ENCODE measurements around the gene ECEL1.
"Not testable (repeated sequence)": the region's sequence is repeated elsewhere in the genome, so short reads cannot be mapped to it uniquely, and the experiment has no call there.

DNA sequence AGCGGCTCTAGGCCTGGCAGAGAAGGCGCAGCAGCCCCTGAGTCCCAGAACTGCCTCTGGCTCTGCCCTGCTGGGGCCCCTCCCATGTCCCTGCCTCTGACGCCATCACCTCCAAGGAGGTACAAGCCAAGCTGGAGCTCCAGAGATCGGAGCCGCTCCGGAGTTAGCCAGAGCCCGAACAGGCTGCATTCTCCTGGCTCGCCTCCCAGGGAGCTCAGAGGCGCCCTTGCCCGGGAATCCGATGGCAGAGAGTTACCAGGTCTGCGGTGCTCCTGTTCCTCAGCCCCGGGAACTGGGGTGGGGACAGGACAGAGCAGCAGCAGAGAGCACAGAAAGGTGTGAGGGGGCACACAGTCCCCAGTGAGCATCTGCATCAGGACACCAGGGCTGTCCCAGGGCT is 44.6 kb downstream of the ECEL1 start:
- TF ChIP-seq, protein P1, sequence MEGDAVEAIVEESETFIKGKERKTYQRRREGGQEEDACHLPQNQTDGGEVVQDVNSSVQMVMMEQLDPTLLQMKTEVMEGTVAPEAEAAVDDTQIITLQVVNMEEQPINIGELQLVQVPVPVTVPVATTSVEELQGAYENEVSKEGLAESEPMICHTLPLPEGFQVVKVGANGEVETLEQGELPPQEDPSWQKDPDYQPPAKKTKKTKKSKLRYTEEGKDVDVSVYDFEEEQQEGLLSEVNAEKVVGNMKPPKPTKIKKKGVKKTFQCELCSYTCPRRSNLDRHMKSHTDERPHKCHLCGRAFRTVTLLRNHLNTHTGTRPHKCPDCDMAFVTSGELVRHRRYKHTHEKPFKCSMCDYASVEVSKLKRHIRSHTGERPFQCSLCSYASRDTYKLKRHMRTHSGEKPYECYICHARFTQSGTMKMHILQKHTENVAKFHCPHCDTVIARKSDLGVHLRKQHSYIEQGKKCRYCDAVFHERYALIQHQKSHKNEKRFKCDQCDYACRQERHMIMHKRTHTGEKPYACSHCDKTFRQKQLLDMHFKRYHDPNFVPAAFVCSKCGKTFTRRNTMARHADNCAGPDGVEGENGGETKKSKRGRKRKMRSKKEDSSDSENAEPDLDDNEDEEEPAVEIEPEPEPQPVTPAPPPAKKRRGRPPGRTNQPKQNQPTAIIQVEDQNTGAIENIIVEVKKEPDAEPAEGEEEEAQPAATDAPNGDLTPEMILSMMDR (IDR thresholded peaks at IDR 0.05), result not testable (repeated sequence)
- TF ChIP-seq EP300 (IDR thresholded peaks at IDR 0.05), result not testable (repeated sequence)
